HCT116 (cell line): Measurements from ENCODE around the gene FRMD8.

Experiments
- EZH2 ChIP-seq: fragments of 200-600 bp; sonication (generic); IDR thresholded peaks from 2 replicates; pipeline ENCODE4 v1.6.1; 2017; ENCODE audit warnings: antibody characterized with exemption, mixed run types
- EZH2phosphoT487 ChIP-seq: fragments of 200-600 bp; IDR thresholded peaks from 2 replicates; pipeline ENCODE4 v1.6.1; 2018; ENCODE audit warnings: antibody characterized with exemption, borderline replicate concordance
- ZNF274 ChIP-seq: fragments of 200-500 bp; sonication (Bioruptor generic); IDR thresholded peaks from 2 replicates; pipeline ENCODE4 v1.6.1; 2014; ENCODE audit warnings: mild to moderate bottlenecking, low read depth, low read length, inconsistent platforms
- TF ChIP-seq, protein P1 (sequence below), 3 experiments: fragments of 200-600 bp in 1 of 3; sonication (generic) in 1 of 3; IDR thresholded peaks in 2 of 3; conservative IDR thresholded peaks in 1 of 3; 2 replicates each; pipeline ENCODE4 v1.5.1; 2012 to 2017; ENCODE audit warnings: low read depth in 2 of 3, low read length in 2 of 3, antibody characterized with exemption in 1 of 3, borderline replicate concordance in 1 of 3, control low read depth in 1 of 3, mild to moderate bottlenecking in 1 of 3, mixed read lengths in 1 of 3, mixed run types in 1 of 3, moderate library complexity in 1 of 3; ENCODE audit not compliant: insufficient read depth in 1 of 3

DNA sequence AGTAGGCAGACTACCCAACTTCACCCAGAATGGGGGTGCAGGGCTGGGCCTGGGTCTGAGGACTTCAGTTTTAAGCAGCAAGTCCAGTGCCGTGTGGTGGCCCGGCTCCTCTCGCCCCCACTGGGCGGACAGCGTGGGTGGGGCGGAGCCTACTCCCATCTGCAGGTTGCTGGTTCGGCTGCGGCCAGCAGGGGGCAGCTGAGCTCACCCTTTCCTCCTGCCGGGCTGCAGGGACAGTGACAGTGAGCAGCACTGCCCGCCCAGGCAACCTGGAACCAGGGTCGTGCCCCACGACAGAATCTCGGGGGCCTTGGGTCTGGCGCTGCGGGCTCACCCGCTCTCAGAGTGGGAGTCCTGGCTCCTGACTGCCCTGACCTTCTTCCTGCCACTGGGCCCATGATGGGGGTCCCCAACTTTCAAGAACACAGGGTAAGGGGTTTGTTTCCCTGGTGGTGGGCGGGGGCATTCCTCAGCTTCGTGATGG lies 29.9 kb downstream of the FRMD8 start:
- TF ChIP-seq, protein P1, sequence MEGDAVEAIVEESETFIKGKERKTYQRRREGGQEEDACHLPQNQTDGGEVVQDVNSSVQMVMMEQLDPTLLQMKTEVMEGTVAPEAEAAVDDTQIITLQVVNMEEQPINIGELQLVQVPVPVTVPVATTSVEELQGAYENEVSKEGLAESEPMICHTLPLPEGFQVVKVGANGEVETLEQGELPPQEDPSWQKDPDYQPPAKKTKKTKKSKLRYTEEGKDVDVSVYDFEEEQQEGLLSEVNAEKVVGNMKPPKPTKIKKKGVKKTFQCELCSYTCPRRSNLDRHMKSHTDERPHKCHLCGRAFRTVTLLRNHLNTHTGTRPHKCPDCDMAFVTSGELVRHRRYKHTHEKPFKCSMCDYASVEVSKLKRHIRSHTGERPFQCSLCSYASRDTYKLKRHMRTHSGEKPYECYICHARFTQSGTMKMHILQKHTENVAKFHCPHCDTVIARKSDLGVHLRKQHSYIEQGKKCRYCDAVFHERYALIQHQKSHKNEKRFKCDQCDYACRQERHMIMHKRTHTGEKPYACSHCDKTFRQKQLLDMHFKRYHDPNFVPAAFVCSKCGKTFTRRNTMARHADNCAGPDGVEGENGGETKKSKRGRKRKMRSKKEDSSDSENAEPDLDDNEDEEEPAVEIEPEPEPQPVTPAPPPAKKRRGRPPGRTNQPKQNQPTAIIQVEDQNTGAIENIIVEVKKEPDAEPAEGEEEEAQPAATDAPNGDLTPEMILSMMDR (IDR thresholded peaks at IDR 0.05 in 2 of 3, conservative IDR thresholded peaks at IDR 0.05 in 1 of 3; ENCODE audit: borderline replicate concordance in 1 of 3, insufficient read depth in 1 of 3, low read depth in 2 of 3, low read length in 2 of 3), result peak in 2 of 3 experiments; percentile 90 to 92; a peak in 4 of 6 replicates
- TF ChIP-seq ZNF274 (no peak), EZH2 (no peak), EZH2phosphoT487 (no peak)
